Upper lobe of left lung (tissue), 6 donors: ENCODE measurements around the gene CPEB3. TPM values are rescaled to one million over a fixed set of nuclear protein-coding genes. Genes with fewer than 3 reads are reported as not detected.

Source experiments
- ATAC-seq, 2 donors: fragments of 200-7000 bp; cut with Tn5 transposase; one replicate each; pipeline ENCODE4 v1.9.1; 2022; ENCODE audit warnings: mild to moderate bottlenecking in 2 of 2, moderate library complexity in 2 of 2; ENCODE audit not compliant: low FRiP score in 2 of 2
- DNase-seq, 2 donors: peaks; one replicate each; pipeline ENCODE4 v3.0.0-alpha.2; 2019 to 2020
- H3K27ac ChIP-seq, 4 donors: fragments of 200-600 bp; sonication (generic); one replicate each; pipeline ENCODE4 v1.5.1; 2016 to 2019
- H3K27me3 ChIP-seq, 4 donors: fragments of 200-600 bp; sonication (generic); one replicate each; pipeline ENCODE4 v1.5.1; 2017 to 2019
- H3K36me3 ChIP-seq, 4 donors: fragments of 200-600 bp; sonication (generic); one replicate each; pipeline ENCODE4 v1.5.1; 2016 to 2019
- H3K4me1 ChIP-seq, 4 donors: fragments of 200-600 bp; sonication (generic); one replicate each; pipeline ENCODE4 v1.5.1; 2018 to 2019
- H3K4me3 ChIP-seq, 4 donors: fragments of 200-600 bp; sonication (generic); one replicate each; pipeline ENCODE4 v1.5.1; 2017 to 2019; ENCODE audit warnings: mild to moderate bottlenecking in 2 of 4, moderate library complexity in 1 of 4
- H3K9me3 ChIP-seq, 4 donors: fragments of 200-600 bp; sonication (generic); one replicate each; pipeline ENCODE4 v1.5.1; 2018 to 2019
- EP300 ChIP-seq, 4 donors: sonication (generic); formaldehyde crosslinking; IDR thresholded peaks; one replicate each; pipeline ENCODE4 v1.5.1; 2017; ENCODE audit warnings: antibody characterized with exemption in 4 of 4, control low read depth in 2 of 4
- POLR2A ChIP-seq, 4 donors: fragments of 450-650 bp; IDR thresholded peaks; one replicate each; pipeline ENCODE4 v1.5.1; 2016 to 2017; ENCODE audit warnings: antibody characterized with exemption in 4 of 4, mild to moderate bottlenecking in 2 of 4
- POLR2AphosphoS5 ChIP-seq, 2 donors: sonication (generic); formaldehyde crosslinking; IDR thresholded peaks; one replicate each; pipeline ENCODE4 v1.5.1; 2017; ENCODE audit warnings: antibody characterized with exemption in 2 of 2
- WGBS, 2 donors: methylation state at CpG; one replicate each; pipeline ENCODE4 v1.1.5; 2017 to 2018; 5-methylcytosine and 5-hydroxymethylcytosine counted together
- total RNA-seq, 6 donors: library from RNA; depleted of rRNA in 4 of 6; stranded (reverse); fragments of >200 nt in 4 of 6; gene quantifications; one replicate each; pipeline versions ENCODE4 v1.1.0 to v1.2.1, GENCODE V29; 2016 to 2021
- TF ChIP-seq, protein P1 (sequence below), 6 experiments: fragments of 450-650 bp in 4 of 6; fragments of 200-600 bp in 2 of 6; sonication (generic) in 2 of 6; IDR thresholded peaks; one replicate each; pipeline ENCODE4 v1.5.1; 2016 to 2019; ENCODE audit warnings: antibody characterized with exemption in 6 of 6
- donor health status: DM: no; HTN: no; CAD: no; lungs with moderate emphysema.
- donor health status: DM: no; HTN: yes; CAD: no; lungs with severe emphysema.

CPEB3 gene
- total RNA-seq, 6 donors from 2014 or later, result 5.2 to 12.6 (median 7.2) TPM

DNA sequence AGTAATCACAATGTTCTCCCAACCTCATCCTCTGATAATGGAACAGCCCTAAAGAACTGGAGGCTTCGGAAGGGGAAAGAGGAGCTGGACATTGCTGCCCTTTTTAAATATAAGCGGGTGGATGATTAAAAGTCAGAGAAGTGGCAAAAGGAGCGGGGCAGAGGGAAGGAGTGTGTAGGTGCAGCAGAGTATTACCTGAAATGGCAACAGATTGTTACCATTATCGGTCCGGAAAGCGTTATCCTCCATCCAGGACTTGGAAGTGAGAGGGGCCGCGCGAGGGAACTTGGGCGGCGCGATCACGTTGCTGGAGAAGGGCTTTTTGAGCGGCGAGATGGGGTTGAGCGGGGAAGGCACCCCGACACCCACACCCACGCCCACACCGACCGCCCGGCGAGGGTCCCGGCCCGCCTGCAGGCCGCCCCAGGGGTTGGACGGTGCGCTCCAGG is 51.7 kb downstream of the CPEB3 start:
- WGBS, 2 donors, result 50 to 52% methylated on average over 23 to 27 of the region's 27 CpGs
- Histone ChIP-seq H3K4me3 (peak overlapping the region; percentile 19 to 75 (median 62)), H3K36me3 (no peaks in the 10 kb centered on the region), H3K4me1 (peaks cover 25 to 46% (median 36%) of the 10 kb centered on the region in 4 donors), H3K27me3 (no peaks in the 10 kb centered on the region), H3K27ac (peak overlapping the region; percentile 84 to 91 (median 86)), H3K9me3 (no peaks in the 10 kb centered on the region)
- DNase-seq (no peak), ATAC-seq (peak in 1 of 2 donors; percentile 4)
- TF ChIP-seq POLR2A (IDR thresholded peaks at IDR 0.05), result no peak
- TF ChIP-seq, protein P1, sequence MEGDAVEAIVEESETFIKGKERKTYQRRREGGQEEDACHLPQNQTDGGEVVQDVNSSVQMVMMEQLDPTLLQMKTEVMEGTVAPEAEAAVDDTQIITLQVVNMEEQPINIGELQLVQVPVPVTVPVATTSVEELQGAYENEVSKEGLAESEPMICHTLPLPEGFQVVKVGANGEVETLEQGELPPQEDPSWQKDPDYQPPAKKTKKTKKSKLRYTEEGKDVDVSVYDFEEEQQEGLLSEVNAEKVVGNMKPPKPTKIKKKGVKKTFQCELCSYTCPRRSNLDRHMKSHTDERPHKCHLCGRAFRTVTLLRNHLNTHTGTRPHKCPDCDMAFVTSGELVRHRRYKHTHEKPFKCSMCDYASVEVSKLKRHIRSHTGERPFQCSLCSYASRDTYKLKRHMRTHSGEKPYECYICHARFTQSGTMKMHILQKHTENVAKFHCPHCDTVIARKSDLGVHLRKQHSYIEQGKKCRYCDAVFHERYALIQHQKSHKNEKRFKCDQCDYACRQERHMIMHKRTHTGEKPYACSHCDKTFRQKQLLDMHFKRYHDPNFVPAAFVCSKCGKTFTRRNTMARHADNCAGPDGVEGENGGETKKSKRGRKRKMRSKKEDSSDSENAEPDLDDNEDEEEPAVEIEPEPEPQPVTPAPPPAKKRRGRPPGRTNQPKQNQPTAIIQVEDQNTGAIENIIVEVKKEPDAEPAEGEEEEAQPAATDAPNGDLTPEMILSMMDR (IDR thresholded peaks at IDR 0.05), result no peak
- TF ChIP-seq EP300 (IDR thresholded peaks at IDR 0.05), result no peak
- no peak for TF ChIP-seq POLR2AphosphoS5 (IDR thresholded peaks at IDR 0.05)

- ATAC-seq (peak; percentile 69 to 72), DNase-seq (peak in 1 of 2 donors; percentile 75)
- 53 to 76% methylated on average over 8 of the region's 8 CpGs for WGBS, 2 donors
- TF ChIP-seq EP300 (IDR thresholded peaks at IDR 0.05) (peak in 1 of 4 donors; percentile 48), POLR2A (IDR thresholded peaks at IDR 0.05) (no peak), POLR2AphosphoS5 (IDR thresholded peaks at IDR 0.05) (peak; percentile 32 to 45)
- TF ChIP-seq, protein P1 (IDR thresholded peaks at IDR 0.05), result no peak
- peak overlapping the region in 2 of 4 donors; percentile 85 to 91 for H3K27ac ChIP-seq
- H3K27me3 ChIP-seq, result no peaks in the 10 kb centered on the region
- peak overlapping the region in 3 of 4 donors; percentile 59 to 75 (median 65) for H3K4me3 ChIP-seq
- H3K36me3 ChIP-seq, result no peaks in the 10 kb centered on the region
- no peaks in the 10 kb centered on the region for H3K9me3 ChIP-seq
- peaks cover 23 to 42% (median 36%) of the 10 kb centered on the region in 4 donors for H3K4me1 ChIP-seq
Observed at GRCh38 chr10:92238586-92239098, 52.2 kb downstream of the CPEB3 start.

GRCh38 chr10:92238054-92238585 is 52.8 kb downstream of the CPEB3 start:
- no peak for ATAC-seq
- no peaks in the 10 kb centered on the region for H3K27me3 ChIP-seq
- TF ChIP-seq EP300 (IDR thresholded peaks at IDR 0.05) (no peak), POLR2AphosphoS5 (IDR thresholded peaks at IDR 0.05) (no peak), POLR2A (IDR thresholded peaks at IDR 0.05) (no peak)
- TF ChIP-seq, protein P1 (IDR thresholded peaks at IDR 0.05), result no peak
- DNase-seq, result peak in 1 of 2 donors; percentile 26
- WGBS, 2 donors, result 53 to 59% methylated on average over 3 of the region's 3 CpGs
- no peaks in the 10 kb centered on the region for H3K9me3 ChIP-seq
- H3K4me1 ChIP-seq, result peaks cover 20 to 37% (median 33%) of the 10 kb centered on the region in 4 donors
- no peaks in the 10 kb centered on the region for H3K36me3 ChIP-seq
- peak overlapping the region in 1 of 4 donors; percentile 91 for H3K27ac ChIP-seq
- peak overlapping the region in 3 of 4 donors; percentile 59 to 75 (median 65) for H3K4me3 ChIP-seq

GRCh38 chr10:92231196-92231595 is 59.7 kb downstream of the CPEB3 start:
- Histone ChIP-seq H3K4me1 (peaks cover 5 to 18% (median 8%) of the 10 kb centered on the region in 4 donors), H3K27ac (no peak overlapping the region), H3K4me3 (no peak overlapping the region), H3K27me3 (no peaks in the 10 kb centered on the region), H3K9me3 (no peaks in the 10 kb centered on the region), H3K36me3 (peaks cover 0 to 17% (median 0%) of the 10 kb centered on the region in 4 donors)
- DNase-seq (no peak), ATAC-seq (no peak)
- WGBS, 2 donors, result 67 to 73% methylated on average over 1 of the region's 1 CpG
- TF ChIP-seq POLR2AphosphoS5 (IDR thresholded peaks at IDR 0.05) (no peak), POLR2A (IDR thresholded peaks at IDR 0.05) (no peak), EP300 (IDR thresholded peaks at IDR 0.05) (no peak)
- TF ChIP-seq, protein P1 (IDR thresholded peaks at IDR 0.05), result no peak
